K562 (cell line): ENCODE measurements around the gene PLEKHH2.

Experiments used
- GTF2F1 ChIP-seq: IDR thresholded peaks from 2 replicates; pipeline ENCODE4 v1.6.1; 2011; ENCODE audit warnings: low read depth, low read length, improper control_type of control experiment
- NR2C2 ChIP-seq, 2 experiments: fragments of 200-800 bp in 1 of 2; sonication (Bioruptor generic) in 1 of 2; sonication (generic) in 1 of 2; formaldehyde crosslinking in 1 of 2; IDR thresholded peaks; 2 replicates each; pipeline versions ENCODE4 v1.6.1 to v1.8.0; 2016 to 2022; ENCODE audit warnings: mild to moderate bottlenecking in 1 of 2, missing compliant biosample characterization in 1 of 2, missing genetic modification characterization in 1 of 2, missing genetic modification reagents in 1 of 2
- ZZZ3 ChIP-seq: fragments of 450-650 bp; IDR thresholded peaks from 2 replicates; pipeline ENCODE4 v1.6.1; 2016; ENCODE audit warnings: antibody characterized with exemption, mild to moderate bottlenecking, moderate library complexity

DNA sequence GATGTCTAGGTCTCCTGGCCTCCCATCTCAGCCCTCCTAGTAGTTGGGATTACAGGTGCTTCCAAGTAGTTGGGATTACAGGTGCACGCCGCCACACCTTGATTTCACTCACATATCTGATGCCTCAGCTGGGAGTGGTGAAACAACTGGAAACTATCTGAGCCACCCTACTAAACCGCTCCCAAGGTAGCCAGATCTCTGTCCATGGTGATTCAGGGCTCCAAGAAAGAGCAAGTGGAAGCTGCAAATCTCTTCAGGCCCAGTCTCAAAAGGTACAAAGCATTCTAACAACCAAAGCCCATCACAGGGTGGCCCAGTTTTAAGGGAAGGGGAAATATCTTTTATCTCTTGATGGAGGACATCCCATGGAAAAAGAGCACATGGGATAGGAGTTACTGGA, 20.2 kb downstream of the PLEKHH2 start:
- TF ChIP-seq ZZZ3 (no peak), NR2C2 (CRISPR knock-in tag; IDR thresholded peaks at IDR 0.05) (no peak), NR2C2 (tag; IDR thresholded peaks at IDR 0.05) (no peak), GTF2F1 (no peak)
